K562 (cell line): Measurements from ENCODE around the gene ZFHX2. TPM values are rescaled to one million over a fixed set of nuclear protein-coding genes. Genes with fewer than 3 reads are reported as not detected.

Source experiments
- FOXJ3 ChIP-seq: sonication (generic); formaldehyde crosslinking; IDR thresholded peaks from 2 replicates; pipeline ENCODE4 v1.4.0; 2020; ENCODE audit warnings: mild to moderate bottlenecking, missing genetic modification reagents
- PBX2 ChIP-seq, 2 experiments: IDR thresholded peaks in 1 of 2; conservative IDR thresholded peaks in 1 of 2; 2 replicates each; pipeline ENCODE4 v1.6.1; 2016; ENCODE audit warnings: low read depth in 2 of 2, mild to moderate bottlenecking in 1 of 2, missing compliant biosample characterization in 1 of 2, missing genetic modification characterization in 1 of 2, moderate library complexity in 1 of 2
- REST ChIP-seq, 2 experiments: fragments of 450-650 bp; formaldehyde crosslinking in 1 of 2; IDR thresholded peaks; 2 replicates each; pipeline versions ENCODE4 v1.4.0 to v1.6.1; 2014 to 2020; ENCODE audit warnings: mild to moderate bottlenecking in 2 of 2, borderline replicate concordance in 1 of 2, low read depth in 1 of 2
- polyA plus RNA-seq, 8 experiments: library from polyadenylated mRNA; depleted of rRNA in 4 of 8; stranded (reverse) in 5 of 8; unstranded in 3 of 8; fragments of >200 nt; fragmentation: Nextera tagmentation in 2 of 8; fragmentation: Illumina TruSeq in 1 of 8; extraction: Ambion mirVana in 2 of 8; extraction: Trizol in 1 of 8; gene quantifications; 2 replicates each; pipeline versions ENCODE4 v1.2.1 to v1.2.3, GENCODE V29; 2011 to 2014; ENCODE audit warnings: inconsistent platforms in 1 of 8, missing spikeins in 1 of 8
- total RNA-seq, 7 experiments: library from RNA; depleted of rRNA in 6 of 7; stranded (reverse); fragments of >200 nt in 6 of 7; fragmentation: Illumina TruSeq in 2 of 7; extraction: Trizol in 2 of 7; gene quantifications; 2 replicates each; pipeline versions ENCODE4 v1.2.1 to v1.2.3, GENCODE V29; 2011 to 2021; ENCODE audit warnings: low replicate concordance in 1 of 7

Gene ZFHX2
- total and polyA plus RNA-seq, 9 of the 15 experiments (the other 6 are each of a cell fraction or from before 2014, with no cell fraction given), result 0.06 to 0.11 (median 0.11) TPM; not detected in 4

GRCh38 chr14:23483236-23483854 lies 68.2 kb downstream of the ZFHX2 start (continued):
- TF ChIP-seq REST (IDR thresholded peaks at IDR 0.05; ENCODE audit: borderline replicate concordance) (peak; percentile 30; the same call in 1 of the 2 replicates), REST (CRISPR knock-in tag; IDR thresholded peaks at IDR 0.05; ENCODE audit: low read depth) (no peak), FOXJ3 (CRISPR knock-in tag) (no peak), PBX2 (CRISPR knock-in tag; IDR thresholded peaks at IDR 0.05; ENCODE audit: low read depth) (no peak), PBX2 (tag; conservative IDR thresholded peaks at IDR 0.05; ENCODE audit: low read depth) (no peak)
